ENCODE results near the gene FAM3D.

FAM3D gene

GRCh38 chr3:58617338-58617761 is 49.2 kb downstream of the FAM3D start:
- no peaks in the 10 kb centered on the region for H3K4me1 ChIP-seq (ENCODE audit: control insufficient read depth, insufficient read depth, low read length)
- no peak overlapping the region for H3K9ac ChIP-seq (ENCODE audit: low read length)
- no peak overlapping the region for H3K27ac ChIP-seq (ENCODE audit: low read depth, low read length)
- H3K4me3 ChIP-seq (ENCODE audit: low read length) = no peak overlapping the region
- no peaks in the 10 kb centered on the region for H3K27me3 ChIP-seq (ENCODE audit: control insufficient read depth, insufficient read depth, low read length)
- H3K36me3 ChIP-seq (ENCODE audit: control insufficient read depth, insufficient read depth, low read length) = no peaks in the 10 kb centered on the region

DNA sequence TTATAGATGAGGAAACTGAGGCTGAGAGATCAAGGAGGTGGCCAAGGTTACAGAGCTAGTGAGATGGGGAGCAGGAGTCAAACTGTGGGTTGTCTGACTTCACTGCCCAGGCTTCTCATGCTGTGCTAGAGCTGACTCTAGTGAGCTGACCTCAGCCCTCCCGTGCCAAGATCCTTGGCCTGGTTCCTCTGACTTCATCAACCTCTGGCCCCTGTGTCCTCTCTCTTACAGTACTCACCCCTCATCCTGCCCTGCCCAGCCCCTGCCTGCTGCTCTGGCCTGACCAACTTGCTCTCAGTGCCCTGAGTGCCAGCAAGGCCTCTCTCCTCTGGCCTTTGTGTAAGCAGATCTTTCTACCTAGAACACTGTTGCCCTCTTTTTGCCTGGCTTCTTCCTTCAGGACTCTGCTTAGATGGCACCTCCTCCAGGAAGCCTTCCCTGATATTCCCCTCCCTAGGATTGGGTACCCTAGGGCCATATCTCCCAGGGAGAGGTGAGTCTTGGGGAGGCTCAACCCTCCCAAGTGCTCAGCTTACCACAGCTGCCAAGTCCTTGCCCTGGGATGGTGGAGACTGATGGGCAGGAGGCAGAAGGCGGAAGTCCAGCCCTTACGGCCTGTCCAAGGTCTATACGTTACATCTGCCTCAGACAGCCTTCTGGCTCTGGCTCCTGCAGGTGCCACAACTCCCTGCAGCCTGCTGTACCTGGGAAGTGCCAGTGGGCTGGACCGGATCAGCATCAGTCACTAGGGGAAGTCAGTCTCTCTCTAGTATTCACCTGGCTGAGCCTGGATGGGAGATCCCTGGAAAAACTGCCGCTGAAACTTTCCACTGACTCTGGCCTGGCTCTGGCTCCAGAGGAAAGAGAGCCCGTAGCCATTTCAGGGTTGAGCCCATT is 53.1 kb downstream of the FAM3D start:
- Histone ChIP-seq H3K27ac (ENCODE audit: low read depth, low read length) (no peak overlapping the region), H3K9ac (ENCODE audit: low read length) (no peak overlapping the region)

DNA sequence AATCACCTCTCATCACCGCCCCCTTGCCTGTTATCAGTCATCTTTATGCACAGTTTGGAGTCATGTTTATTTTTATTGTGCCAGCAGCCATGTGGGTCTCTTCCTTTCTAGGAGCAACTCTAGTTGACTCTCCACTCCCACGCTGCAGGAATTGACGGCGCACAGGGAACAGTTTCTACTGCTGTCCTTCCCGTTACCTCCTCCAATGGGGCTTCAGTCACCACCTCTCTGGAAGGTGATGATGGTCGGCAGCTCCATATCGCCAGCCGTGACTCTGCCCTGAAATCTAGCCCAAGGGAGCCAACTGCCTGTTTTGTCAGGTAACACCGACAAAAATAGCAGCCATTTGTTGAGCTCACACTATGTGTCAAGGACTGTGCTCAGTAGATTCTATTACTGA is 53.7 kb downstream of the FAM3D start:
- Histone ChIP-seq H3K27ac (ENCODE audit: low read depth, low read length) (no peak overlapping the region), H3K36me3 (ENCODE audit: control insufficient read depth, insufficient read depth, low read length) (no peaks in the 10 kb centered on the region), H3K27me3 (ENCODE audit: control insufficient read depth, insufficient read depth, low read length) (no peaks in the 10 kb centered on the region), H3K4me1 (ENCODE audit: control insufficient read depth, insufficient read depth, low read length) (no peaks in the 10 kb centered on the region), H3K4me3 (ENCODE audit: low read length) (no peak overlapping the region), H3K9ac (ENCODE audit: low read length) (no peak overlapping the region)

More for the DNA sequence above, 53.1 kb downstream of the FAM3D start:
- Histone ChIP-seq H3K4me1 (ENCODE audit: control insufficient read depth, insufficient read depth, low read length) (no peaks in the 10 kb centered on the region), H3K4me3 (ENCODE audit: low read length) (no peak overlapping the region), H3K27me3 (ENCODE audit: control insufficient read depth, insufficient read depth, low read length) (no peaks in the 10 kb centered on the region), H3K36me3 (ENCODE audit: control insufficient read depth, insufficient read depth, low read length) (no peaks in the 10 kb centered on the region)

DNA sequence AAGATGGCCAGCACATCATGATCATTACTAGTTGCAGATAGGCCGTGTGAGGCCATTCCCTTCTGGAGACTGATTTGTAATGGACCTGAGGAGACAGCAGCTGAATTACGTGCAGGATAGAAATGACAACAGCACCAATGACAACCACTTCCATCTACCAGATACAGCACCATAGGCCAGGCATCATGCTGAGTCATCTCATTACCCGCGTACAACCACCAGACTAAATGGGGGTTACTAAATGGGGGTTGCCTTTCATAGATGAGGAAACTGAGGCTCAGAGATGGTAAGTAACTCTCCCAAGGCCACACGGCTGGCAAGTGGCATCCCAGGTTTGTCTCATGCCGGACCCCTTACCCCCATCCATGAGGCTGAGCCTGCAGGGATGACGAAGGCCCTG is 56.6 kb downstream of the FAM3D start:
- no peaks in the 10 kb centered on the region for H3K36me3 ChIP-seq (ENCODE audit: control insufficient read depth, insufficient read depth, low read length)
- no peaks in the 10 kb centered on the region for H3K27me3 ChIP-seq (ENCODE audit: control insufficient read depth, insufficient read depth, low read length)
- H3K27ac ChIP-seq (ENCODE audit: low read depth, low read length) = no peak overlapping the region
- no peaks in the 10 kb centered on the region for H3K4me1 ChIP-seq (ENCODE audit: control insufficient read depth, insufficient read depth, low read length)
- H3K9ac ChIP-seq (ENCODE audit: low read length) = no peak overlapping the region
- H3K4me3 ChIP-seq (ENCODE audit: low read length) = no peak overlapping the region

DNA sequence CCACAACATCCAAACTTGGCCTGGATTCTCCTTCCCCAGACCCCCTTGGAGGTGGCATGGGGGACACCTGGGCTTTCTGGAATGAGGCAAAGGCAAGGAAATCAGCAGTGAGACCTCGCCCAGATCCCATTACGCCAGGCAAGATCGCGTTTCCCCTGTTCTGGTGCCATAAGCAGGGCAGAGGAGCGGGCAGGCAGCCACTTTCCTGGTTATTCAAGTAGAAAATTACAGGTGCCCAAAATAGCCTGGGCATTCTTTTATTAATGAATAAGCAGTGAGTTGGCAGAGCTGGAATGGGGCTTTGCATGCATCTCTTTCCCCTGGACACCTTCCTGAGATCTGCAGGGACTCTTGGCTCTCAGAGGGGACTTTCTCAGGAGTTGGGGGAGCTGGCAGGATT is 57.9 kb downstream of the FAM3D start:
- H3K27me3 ChIP-seq (ENCODE audit: control insufficient read depth, insufficient read depth, low read length) = no peaks in the 10 kb centered on the region
- no peak overlapping the region for H3K9ac ChIP-seq (ENCODE audit: low read length)
- no peak overlapping the region for H3K4me3 ChIP-seq (ENCODE audit: low read length)
- H3K36me3 ChIP-seq (ENCODE audit: control insufficient read depth, insufficient read depth, low read length) = no peaks in the 10 kb centered on the region
- H3K4me1 ChIP-seq (ENCODE audit: control insufficient read depth, insufficient read depth, low read length) = no peaks in the 10 kb centered on the region
- no peak overlapping the region for H3K27ac ChIP-seq (ENCODE audit: low read depth, low read length)

DNA sequence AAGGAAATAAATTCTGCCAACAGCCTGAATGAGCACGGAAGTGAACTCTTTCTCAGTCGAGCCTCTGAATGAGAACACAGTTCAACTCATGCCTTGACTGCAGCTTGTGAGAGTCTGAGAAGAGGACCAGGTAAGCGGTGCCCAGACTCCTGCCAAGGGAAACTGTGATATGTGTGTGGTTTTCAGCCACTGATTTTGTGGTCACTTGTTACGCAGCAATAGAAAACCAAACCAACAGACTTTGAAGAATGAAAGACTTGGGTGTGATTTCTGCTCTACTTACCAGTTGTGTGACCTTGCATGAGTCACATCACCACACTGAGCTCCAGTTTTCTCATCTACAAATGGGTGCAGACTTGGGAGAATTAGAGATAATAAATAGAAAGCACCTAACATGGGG is 58.8 kb downstream of the FAM3D start:
- H3K9ac ChIP-seq (ENCODE audit: low read length) = no peak overlapping the region
- no peaks in the 10 kb centered on the region for H3K36me3 ChIP-seq (ENCODE audit: control insufficient read depth, insufficient read depth, low read length)
- no peak overlapping the region for H3K27ac ChIP-seq (ENCODE audit: low read depth, low read length)
- no peaks in the 10 kb centered on the region for H3K27me3 ChIP-seq (ENCODE audit: control insufficient read depth, insufficient read depth, low read length)
- H3K4me1 ChIP-seq (ENCODE audit: control insufficient read depth, insufficient read depth, low read length) = no peaks in the 10 kb centered on the region
- H3K4me3 ChIP-seq (ENCODE audit: low read length) = no peak overlapping the region

GRCh38 chr3:58606693-58607092 is 59.9 kb downstream of the FAM3D start:
- Histone ChIP-seq H3K4me3 (ENCODE audit: low read length) (no peak overlapping the region), H3K4me1 (ENCODE audit: control insufficient read depth, insufficient read depth, low read length) (no peaks in the 10 kb centered on the region), H3K27ac (ENCODE audit: low read depth, low read length) (no peak overlapping the region), H3K27me3 (ENCODE audit: control insufficient read depth, insufficient read depth, low read length) (no peaks in the 10 kb centered on the region), H3K9ac (ENCODE audit: low read length) (no peak overlapping the region), H3K36me3 (ENCODE audit: control insufficient read depth, insufficient read depth, low read length) (no peaks in the 10 kb centered on the region)

- Histone ChIP-seq H3K9ac (ENCODE audit: low read length) (no peak overlapping the region), H3K4me3 (ENCODE audit: low read length) (no peak overlapping the region), H3K36me3 (ENCODE audit: control insufficient read depth, insufficient read depth, low read length) (no peaks in the 10 kb centered on the region), H3K27me3 (ENCODE audit: control insufficient read depth, insufficient read depth, low read length) (no peaks in the 10 kb centered on the region), H3K27ac (ENCODE audit: low read depth, low read length) (no peak overlapping the region), H3K4me1 (ENCODE audit: control insufficient read depth, insufficient read depth, low read length) (no peaks in the 10 kb centered on the region)
These were observed 62.5 kb downstream of the FAM3D start for GRCh38 chr3:58604031-58604430.

DNA sequence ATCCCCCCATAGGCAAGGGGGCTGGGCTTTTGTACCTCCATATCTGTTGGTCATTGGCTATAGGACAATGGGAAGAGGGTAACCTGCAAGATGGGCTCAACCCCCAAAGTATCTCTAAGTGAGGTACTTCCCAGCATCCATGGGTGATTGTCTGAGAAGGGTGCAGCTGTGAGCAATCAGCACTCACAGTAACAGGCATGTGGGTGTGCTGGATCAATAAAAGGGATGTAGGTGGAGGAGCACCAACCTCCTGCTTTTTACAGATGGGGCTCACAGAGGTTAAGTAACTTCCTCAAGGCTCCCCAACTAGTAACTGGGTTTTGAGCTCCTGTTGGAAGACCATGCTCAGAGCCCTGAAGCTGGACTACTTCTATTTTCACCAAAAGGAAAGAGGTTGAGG is 63.0 kb downstream of the FAM3D start:
- H3K4me1 ChIP-seq (ENCODE audit: control insufficient read depth, insufficient read depth, low read length) = no peaks in the 10 kb centered on the region
- H3K9ac ChIP-seq (ENCODE audit: low read length) = no peak overlapping the region
- no peaks in the 10 kb centered on the region for H3K36me3 ChIP-seq (ENCODE audit: control insufficient read depth, insufficient read depth, low read length)
- H3K27me3 ChIP-seq (ENCODE audit: control insufficient read depth, insufficient read depth, low read length) = no peaks in the 10 kb centered on the region
- H3K27ac ChIP-seq (ENCODE audit: low read depth, low read length) = no peak overlapping the region
- no peak overlapping the region for H3K4me3 ChIP-seq (ENCODE audit: low read length)

DNA sequence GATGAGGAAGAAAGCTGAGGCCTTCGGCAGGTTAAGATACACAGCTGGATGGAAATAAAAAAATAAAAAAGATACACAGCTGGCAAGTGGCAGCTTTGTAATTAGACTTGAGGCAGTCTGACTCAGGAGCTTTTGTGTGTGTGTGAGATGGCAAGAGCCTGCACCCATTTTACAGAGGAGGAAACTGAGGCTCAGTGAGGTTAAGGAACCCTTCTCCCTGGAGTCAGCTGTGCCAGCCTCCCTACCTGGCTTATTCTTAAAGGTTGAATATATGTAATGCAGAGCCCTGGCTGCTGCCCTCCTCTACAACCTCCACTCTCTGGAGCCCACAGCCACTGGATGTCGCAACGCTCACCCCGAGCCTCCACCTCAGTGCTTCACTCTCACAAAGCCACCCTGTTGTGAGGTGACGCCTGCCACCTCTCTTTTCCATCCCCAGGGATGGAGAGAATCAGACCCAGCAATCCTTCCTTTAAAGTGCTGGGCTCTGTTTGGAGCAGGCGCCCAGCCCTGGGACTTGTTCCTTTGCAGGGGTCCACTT is 68.7 kb downstream of the FAM3D start:
- Histone ChIP-seq H3K4me1 (ENCODE audit: control insufficient read depth, insufficient read depth, low read length) (no peaks in the 10 kb centered on the region), H3K27ac (ENCODE audit: low read depth, low read length) (no peak overlapping the region), H3K4me3 (ENCODE audit: low read length) (no peak overlapping the region), H3K36me3 (ENCODE audit: control insufficient read depth, insufficient read depth, low read length) (no peaks in the 10 kb centered on the region), H3K27me3 (ENCODE audit: control insufficient read depth, insufficient read depth, low read length) (no peaks in the 10 kb centered on the region), H3K9ac (ENCODE audit: low read length) (no peak overlapping the region)

- H3K4me1 ChIP-seq (ENCODE audit: control insufficient read depth, insufficient read depth, low read length) = no peaks in the 10 kb centered on the region
- H3K9ac ChIP-seq (ENCODE audit: low read length) = no peak overlapping the region
- H3K27ac ChIP-seq (ENCODE audit: low read depth, low read length) = no peak overlapping the region
- no peak overlapping the region for H3K4me3 ChIP-seq (ENCODE audit: low read length)
- no peaks in the 10 kb centered on the region for H3K27me3 ChIP-seq (ENCODE audit: control insufficient read depth, insufficient read depth, low read length)
- no peaks in the 10 kb centered on the region for H3K36me3 ChIP-seq (ENCODE audit: control insufficient read depth, insufficient read depth, low read length)
These were observed 69.6 kb downstream of the FAM3D start for GRCh38 chr3:58596834-58597518.

DNA sequence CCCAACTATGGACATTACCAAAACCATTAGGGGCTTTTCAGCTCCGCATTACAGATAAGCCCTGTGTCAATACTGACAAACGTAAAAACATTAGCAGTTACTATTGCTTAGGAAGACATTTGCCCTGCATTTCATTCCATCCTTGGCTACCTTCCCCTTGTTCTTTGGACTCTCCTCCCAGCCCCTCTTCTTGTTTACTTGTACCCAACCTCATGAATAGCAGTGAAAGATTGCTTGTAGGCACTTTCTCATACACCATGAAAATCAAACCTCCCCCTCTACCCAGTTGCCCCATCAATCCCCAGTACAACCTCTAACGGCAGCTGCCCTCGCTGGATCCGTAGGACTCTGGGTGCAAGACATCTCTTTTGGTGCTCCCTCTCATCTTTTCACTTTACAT is 72.5 kb downstream of the FAM3D start:
- Histone ChIP-seq H3K9ac (ENCODE audit: low read length) (no peak overlapping the region), H3K4me1 (ENCODE audit: control insufficient read depth, insufficient read depth, low read length) (no peaks in the 10 kb centered on the region), H3K4me3 (ENCODE audit: low read length) (no peak overlapping the region), H3K36me3 (ENCODE audit: control insufficient read depth, insufficient read depth, low read length) (no peaks in the 10 kb centered on the region), H3K27me3 (ENCODE audit: control insufficient read depth, insufficient read depth, low read length) (no peaks in the 10 kb centered on the region), H3K27ac (ENCODE audit: low read depth, low read length) (no peak overlapping the region)
